Brain microvascular endothelial cell (primary cell): ENCODE results near the gene LASP1.
"Not testable (repeated sequence)": the region's sequence is repeated elsewhere in the genome, so short reads cannot be mapped to it uniquely, and the experiment has no call there.

ENCODE experiments used
- DNase-seq: peaks from one replicate; pipeline ENCODE4 v3.0.0-alpha.2; 2020
- H3K27ac ChIP-seq: fragments of 250-450 bp; sonication (Bioruptor Pico); 2 replicates; pipeline ENCODE4 v1.5.1; 2020; ENCODE audit warnings: mild to moderate bottlenecking, moderate library complexity
- H3K27me3 ChIP-seq: fragments of 250-450 bp; sonication (Bioruptor Pico); replicated peaks from 2 replicates; pipeline ENCODE4 v1.5.1; 2020; ENCODE audit warnings: mild to moderate bottlenecking
- H3K36me3 ChIP-seq: fragments of 250-450 bp; sonication (Bioruptor Pico); replicated peaks from 2 replicates; pipeline ENCODE4 v1.5.1; 2020; ENCODE audit warnings: mild to moderate bottlenecking
- H3K4me3 ChIP-seq: 2 replicates; pipeline ENCODE4 v1.5.1; 2011; ENCODE audit warnings: low read depth, mild to moderate bottlenecking, control low read depth, low read length, moderate library complexity
- in situ Hi-C: cut with HindIII; loops from 2 replicates; pipeline ENCODE4 v1.10.0; 2017; ENCODE audit warnings: low sequenced_read_pairs, low pct_ligation_motif_present
- TF ChIP-seq, protein P1 (sequence below): IDR thresholded peaks from 2 replicates; pipeline ENCODE4 v1.5.1; 2011; ENCODE audit warnings: low read depth, mild to moderate bottlenecking, moderate library complexity, low read length, control low read depth, inconsistent platforms; ENCODE audit errors: missing control alignments

LASP1 gene

DNA sequence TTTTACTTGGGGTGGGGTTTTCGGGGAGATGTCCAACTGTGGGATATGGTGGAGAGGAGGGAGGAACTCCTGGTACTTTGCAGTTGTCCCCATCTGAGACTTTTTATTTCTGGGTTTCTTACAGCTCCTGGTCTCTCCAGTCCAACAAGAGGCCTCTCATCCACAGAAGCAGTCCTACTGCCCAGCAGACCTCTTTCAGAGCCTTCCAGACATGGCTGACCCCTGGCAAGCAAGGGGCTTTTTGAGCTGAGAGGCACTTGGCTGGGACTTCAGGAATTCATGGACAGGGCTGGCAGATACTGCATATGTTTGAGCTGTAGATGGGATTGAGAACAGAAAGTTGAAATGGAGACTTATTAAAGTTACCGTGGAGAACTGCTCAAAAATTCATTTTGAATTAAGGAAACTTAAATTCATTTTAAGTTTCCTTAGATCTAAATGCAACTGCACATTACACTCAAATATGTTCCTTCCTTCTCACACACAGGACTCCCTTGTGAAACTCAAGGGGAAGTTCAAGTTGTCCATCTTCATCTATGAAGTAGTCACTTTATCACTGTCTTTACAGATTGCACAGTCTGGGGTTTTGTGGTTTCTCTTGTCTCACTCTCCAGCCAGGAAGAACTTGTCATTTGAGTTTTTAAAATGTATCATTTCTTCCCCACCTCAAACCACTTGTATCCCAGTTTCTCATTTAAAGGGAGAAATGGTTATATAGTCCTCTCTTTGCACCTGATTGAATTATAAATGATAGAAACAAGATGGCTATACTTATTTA, 56.6 kb downstream of the LASP1 start:
- DNase-seq, result no peak
- H3K27me3 ChIP-seq, result no peaks in the 10 kb centered on the region
- TF ChIP-seq, protein P1, sequence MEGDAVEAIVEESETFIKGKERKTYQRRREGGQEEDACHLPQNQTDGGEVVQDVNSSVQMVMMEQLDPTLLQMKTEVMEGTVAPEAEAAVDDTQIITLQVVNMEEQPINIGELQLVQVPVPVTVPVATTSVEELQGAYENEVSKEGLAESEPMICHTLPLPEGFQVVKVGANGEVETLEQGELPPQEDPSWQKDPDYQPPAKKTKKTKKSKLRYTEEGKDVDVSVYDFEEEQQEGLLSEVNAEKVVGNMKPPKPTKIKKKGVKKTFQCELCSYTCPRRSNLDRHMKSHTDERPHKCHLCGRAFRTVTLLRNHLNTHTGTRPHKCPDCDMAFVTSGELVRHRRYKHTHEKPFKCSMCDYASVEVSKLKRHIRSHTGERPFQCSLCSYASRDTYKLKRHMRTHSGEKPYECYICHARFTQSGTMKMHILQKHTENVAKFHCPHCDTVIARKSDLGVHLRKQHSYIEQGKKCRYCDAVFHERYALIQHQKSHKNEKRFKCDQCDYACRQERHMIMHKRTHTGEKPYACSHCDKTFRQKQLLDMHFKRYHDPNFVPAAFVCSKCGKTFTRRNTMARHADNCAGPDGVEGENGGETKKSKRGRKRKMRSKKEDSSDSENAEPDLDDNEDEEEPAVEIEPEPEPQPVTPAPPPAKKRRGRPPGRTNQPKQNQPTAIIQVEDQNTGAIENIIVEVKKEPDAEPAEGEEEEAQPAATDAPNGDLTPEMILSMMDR, result no peak
- in situ Hi-C loops, result no loop called here
- H3K4me3 ChIP-seq, result no peak overlapping the region
- H3K36me3 ChIP-seq, result no peaks in the 10 kb centered on the region
- H3K27ac ChIP-seq, result no peak overlapping the region

DNA sequence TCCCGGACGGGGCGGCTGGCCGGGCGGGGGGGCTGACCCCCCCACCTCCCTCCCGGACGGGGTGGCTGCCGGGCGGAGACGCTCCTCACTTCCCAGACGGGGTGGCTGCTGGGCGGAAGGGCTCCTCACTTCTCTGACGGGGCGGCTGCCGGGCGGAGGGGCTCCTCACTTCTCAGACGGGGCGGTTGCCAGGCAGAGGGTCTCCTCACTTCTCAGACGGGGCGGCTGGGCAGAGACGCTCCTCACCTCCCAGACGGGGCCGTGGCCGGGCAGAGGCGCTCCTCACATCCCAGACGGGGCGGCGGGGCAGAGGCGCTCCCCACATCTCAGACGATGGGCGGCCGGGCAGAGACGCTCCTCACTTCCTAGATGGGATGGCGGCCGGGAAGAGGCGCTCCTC, 60.9 kb downstream of the LASP1 start:
- H3K4me3 ChIP-seq, in situ Hi-C loops, H3K36me3 ChIP-seq: not testable (repeated sequence)

DNA sequence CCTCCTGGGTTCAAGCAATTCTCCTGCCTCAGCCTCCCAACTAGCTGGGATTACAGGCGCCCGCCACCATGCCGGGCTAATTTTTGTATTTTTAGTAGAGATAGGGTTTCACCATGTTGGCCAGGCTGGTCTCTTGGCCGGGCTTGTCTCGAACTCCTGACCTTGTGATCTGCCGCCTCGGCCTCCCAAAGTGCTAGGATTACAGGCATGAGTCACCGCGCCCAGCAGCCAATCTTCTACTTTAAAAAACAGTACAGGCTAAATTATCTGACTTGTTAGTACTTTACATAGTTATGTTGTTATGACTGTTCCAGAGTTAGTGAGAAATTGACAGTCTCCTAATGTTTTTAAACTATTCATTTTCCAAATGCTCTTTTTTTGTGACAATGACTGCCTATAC, 64.1 kb downstream of the LASP1 start:
- H3K4me3 ChIP-seq, H3K27me3 ChIP-seq, H3K27ac ChIP-seq, in situ Hi-C loops, H3K36me3 ChIP-seq: not testable (repeated sequence)
- peak; percentile 54 for DNase-seq

More for the DNA sequence above, 60.9 kb downstream of the LASP1 start:
- H3K27me3 ChIP-seq, DNase-seq, H3K27ac ChIP-seq: not testable (repeated sequence)

DNA sequence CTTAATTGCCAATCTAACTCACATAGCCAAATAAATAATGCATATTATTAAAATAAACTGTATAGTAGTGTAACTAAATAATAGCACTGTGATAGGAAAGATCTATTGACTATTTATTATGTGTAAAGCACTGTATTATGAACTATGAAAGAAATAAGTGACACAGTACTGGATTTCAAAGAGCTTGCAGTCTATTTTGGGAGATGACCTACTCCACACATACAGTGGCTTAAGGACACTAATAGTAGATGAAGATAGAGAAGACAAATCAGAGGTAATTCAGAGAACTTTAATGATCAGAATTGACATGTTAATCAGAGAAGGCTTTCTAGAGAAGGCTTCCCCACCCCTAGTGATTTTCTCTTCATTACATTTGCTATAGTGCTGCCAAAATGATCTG, 70.1 kb downstream of the LASP1 start:
- Histone ChIP-seq H3K27ac (no peak overlapping the region), H3K36me3 (no peaks in the 10 kb centered on the region), H3K27me3 (no peaks in the 10 kb centered on the region), H3K4me3 (no peak overlapping the region)
- DNase-seq, result no peak
- in situ Hi-C loops, result no loop called here
- TF ChIP-seq, protein P1, result no peak

DNA sequence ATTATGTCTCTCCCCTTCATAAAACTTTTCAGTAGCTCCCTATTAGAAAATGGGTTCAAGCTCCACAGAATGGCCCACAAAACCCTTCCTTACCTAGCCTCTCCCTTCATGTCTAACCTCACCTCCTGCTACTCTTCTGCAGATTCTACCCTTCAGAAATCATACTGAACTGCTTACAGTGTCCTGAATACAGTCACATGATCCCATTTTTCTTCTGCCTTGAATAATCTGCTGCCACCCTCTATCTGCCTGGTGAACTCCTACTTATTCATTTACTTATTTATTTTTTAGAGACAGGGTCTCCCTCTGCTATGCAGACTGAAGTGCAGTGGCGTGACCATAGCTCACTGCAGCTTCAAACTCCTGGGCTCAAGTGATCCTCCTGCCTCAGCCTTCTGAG, 70.5 kb downstream of the LASP1 start:
- H3K36me3 ChIP-seq, result no peaks in the 10 kb centered on the region
- DNase-seq, result no peak
- TF ChIP-seq, protein P1, result no peak
- no peaks in the 10 kb centered on the region for H3K27me3 ChIP-seq
- no peak overlapping the region for H3K27ac ChIP-seq
- H3K4me3 ChIP-seq, result no peak overlapping the region
- in situ Hi-C loops, result no loop called here

DNA sequence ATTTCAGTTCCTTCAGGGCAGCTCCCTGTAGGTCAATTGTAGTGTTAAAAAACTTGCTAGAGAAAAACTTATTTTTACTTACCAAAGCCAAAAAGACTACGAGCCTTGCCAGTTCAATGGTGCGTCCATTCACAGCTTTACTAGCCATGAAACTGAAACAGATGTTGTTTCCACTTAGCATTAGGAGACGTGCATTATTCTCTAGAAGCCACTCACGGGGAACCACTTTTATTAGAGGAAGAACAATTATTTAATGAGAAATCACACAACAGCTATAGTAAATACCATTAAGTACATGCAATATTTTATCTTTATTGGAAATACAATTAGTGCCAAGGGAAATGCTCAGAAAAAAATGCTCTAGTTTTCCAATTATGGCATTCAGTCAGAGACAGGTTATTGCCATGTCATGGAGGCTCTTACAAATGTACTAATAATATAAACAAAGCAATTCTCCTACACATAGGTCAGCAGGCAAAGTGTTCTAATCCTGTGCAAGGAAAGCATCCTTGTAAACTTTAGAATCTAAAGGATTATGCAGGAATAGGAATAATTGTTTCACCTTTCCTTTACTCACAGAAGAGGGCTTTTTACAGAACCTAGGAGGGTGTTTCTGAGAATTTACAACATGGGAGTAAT, 73.0 kb downstream of the LASP1 start:
- TF ChIP-seq, protein P1, result no peak
- H3K27ac ChIP-seq, result no peak overlapping the region
- no peaks in the 10 kb centered on the region for H3K27me3 ChIP-seq
- H3K36me3 ChIP-seq, result no peaks in the 10 kb centered on the region
- in situ Hi-C loops, result no loop called here
- DNase-seq, result no peak
- no peak overlapping the region for H3K4me3 ChIP-seq

DNA sequence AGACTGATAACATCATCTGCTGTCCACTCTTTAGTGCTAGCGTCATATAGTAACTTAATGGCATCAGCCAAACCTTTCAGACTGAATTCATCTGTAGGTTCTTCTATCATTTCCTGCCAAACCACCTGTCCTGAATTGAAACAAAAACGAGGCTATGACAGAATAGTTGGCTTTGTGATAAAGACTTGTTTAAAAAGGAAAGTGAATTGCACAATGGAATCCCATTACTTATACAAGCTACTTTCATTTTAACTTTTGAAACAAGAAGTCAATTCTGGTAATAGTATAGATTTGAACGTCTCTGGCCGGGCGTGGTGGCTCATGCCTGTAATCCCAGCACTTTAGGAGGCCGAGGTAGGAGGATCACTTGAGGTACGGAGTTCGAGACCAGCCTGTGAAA, 73.7 kb downstream of the LASP1 start:
- Histone ChIP-seq H3K4me3 (no peak overlapping the region), H3K27me3 (no peaks in the 10 kb centered on the region), H3K27ac (no peak overlapping the region), H3K36me3 (no peaks in the 10 kb centered on the region)
- TF ChIP-seq, protein P1, result no peak
- in situ Hi-C loops, result no loop called here
- DNase-seq, result no peak
